ENCODE measurements around the gene BCL2.
"Not testable (repeated sequence)": the region's sequence is repeated elsewhere in the genome, so short reads cannot be mapped to it uniquely, and the experiment has no call there.

The BCL2 gene

DNA sequence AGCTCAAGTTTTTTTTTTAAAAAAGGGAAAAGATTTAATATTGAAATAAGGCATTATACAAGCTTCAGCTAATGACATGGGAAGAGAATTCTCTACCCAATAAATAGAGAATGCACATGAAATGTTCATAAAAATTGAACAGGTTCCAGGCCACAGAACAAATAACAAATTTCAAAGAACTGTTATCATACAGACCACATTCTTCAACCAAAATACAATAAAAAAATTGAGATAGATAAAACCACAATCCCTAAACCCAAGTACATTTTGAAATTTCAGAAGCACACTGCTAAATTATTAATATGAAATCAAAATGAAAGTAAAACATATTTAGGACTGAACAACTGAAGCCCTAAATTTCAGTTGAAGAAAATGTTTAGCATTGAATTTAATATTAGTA is 89.6 kb downstream of the BCL2 start:
- DNase-seq = no peak

- no peak for DNase-seq
Measured at GRCh38 chr18:63225434-63225833, 94.1 kb downstream of the BCL2 start.

DNA sequence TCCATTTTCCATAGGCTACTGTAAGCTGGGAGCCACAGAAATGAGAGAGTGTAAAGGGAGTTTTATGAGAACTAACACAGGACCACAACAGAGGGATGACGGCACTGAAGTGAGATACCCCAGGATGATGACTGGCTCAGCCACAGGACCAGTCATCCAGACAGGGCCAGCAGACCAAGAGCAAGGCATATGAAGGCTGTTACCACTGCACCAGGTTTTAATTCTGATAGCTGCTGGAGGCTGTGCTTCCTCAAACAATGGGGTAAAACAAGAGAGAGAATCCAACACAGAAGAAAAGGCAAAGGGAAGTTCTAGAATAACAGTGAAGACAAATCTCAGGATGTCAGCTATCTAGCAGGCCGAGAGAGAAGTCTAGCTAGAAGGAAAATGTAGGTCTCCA is 94.9 kb downstream of the BCL2 start:
- peak; percentile 48 to 56 for DNase-seq

DNA sequence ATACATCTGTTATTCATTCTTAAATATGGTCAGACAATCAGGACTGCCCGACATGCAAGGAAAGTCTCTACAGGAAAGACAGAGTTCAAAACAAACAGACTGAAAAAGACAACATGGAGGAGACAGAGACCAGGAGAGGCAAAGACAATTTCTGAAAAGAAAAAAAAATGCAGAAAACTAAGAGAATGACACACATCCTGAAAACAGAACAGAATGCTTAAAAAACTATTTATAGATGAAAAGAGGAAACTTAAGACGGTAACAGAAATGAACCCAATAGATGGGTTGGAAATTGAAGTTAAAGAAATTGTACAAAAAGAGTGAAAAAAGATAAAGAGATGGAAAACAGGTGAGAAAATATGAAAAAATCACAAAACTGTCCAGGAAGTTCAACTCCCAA is 95.7 kb downstream of the BCL2 start:
- DNase-seq = no peak

DNA sequence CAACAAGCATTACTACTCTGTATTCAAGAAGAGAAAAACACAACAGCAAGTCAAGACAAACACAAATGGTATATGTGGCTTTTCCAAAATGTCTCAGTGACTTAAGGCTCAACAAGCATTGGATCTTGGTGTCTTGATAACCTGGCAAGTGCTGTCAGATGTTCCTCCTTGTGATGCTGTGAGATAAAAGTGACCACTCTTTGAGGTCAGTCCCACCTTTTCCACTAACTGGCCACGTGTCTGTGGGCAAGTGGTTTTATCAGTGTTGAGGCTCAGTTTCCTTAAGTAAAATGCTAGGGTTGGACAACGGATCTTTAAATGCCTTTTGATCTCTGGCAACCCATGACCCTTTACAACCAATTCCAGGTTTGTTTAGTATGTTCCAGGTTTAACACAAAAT is 98.7 kb downstream of the BCL2 start:
- DNase-seq = no peak

DNA sequence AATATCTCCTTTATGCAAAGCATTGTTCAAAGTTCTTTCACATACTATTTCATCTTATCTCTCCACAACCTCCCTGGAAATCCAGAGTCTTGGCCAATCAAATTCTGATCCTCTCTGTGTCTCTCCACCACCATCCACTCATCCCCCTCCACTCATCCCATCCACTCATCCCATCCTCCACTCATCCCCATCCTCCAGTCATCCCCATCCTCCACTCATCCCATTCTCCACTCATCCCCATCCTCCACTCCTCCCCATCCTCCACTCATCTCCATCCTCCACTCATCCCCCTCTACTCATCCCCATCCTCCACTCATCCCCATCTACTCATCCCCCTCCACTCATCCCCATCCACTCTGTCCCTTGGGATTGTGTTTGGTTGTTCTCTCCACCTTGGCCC is 101.1 kb downstream of the BCL2 start:
- DNase-seq = no peak

DNA sequence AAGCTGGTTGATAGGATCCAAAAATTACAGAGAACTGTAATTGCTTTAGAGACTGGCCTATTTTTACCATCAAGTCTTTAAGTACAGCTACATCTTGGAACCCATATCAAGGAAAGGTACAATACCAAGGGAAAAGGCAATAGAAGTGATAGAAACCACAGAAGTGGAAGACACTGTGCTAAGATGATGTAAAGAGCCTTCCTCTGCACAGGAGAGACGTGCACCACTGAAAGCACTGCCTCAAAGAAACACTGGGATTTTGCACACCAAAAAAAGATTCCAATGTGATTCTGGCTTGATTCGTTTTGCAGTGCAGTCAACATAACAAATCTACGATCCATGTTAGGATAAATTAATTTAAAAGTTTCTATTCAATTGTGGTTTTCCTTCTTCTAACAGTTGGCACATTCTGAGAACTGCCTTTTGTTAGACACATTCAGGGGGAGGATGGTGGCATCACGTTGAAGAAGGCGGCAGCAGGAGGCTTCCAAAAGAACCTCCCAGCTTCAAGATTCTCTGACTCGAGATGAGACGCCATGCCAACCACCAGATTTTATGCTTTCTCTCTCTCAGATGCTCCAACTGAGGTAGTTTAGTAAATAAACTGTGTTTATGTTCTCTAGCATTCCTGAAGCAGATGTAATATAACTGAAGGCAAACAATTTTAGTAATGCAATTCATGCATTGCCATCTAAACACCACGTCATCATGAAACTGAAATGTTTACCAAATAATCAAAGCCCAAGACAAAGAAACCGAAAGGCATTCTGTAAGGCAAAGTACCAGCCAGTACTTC is 102.9 kb downstream of the BCL2 start:
- no peak for DNase-seq

DNA sequence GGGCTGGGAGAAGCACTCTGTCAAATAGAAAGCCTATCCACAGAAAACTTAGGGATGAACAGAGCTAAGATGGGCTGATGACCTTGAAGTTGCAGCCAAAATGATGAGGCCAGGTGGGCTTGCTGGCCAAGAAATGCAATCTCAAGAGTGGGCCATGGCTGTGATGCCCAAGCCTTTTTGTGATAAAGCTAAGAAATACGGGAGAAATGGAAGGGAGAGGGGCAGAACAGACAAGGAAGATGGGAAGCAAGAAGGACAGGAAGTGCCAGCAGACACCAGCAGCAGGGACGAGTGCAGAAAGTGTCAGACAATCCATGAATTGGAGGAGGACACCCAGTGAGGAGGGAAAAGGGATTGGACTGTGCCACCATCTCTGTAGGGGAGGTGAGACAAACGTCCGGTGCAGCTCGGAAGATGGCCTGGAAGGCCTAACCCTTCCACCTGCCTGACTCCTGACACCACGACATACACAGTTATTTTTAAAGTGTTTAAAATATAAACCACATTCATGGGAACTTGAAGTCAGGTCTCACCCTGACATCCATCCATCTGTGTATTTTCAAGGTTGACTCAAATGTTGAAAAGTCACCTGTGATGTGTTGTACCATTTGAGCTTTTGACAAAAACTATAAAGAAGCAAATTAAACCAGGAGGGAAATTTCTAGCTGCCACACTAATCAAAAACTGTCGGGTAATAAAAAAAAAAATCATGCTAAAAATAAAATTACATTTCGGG is 105.5 kb downstream of the BCL2 start:
- no peak for DNase-seq

- peak in 1 of 2 donors; percentile 34 for DNase-seq
Measured at GRCh38 chr18:63213331-63213900, 106.2 kb downstream of the BCL2 start.

GRCh38 chr18:63210521-63210920 is 109.0 kb downstream of the BCL2 start:
- DNase-seq = no peak

DNA sequence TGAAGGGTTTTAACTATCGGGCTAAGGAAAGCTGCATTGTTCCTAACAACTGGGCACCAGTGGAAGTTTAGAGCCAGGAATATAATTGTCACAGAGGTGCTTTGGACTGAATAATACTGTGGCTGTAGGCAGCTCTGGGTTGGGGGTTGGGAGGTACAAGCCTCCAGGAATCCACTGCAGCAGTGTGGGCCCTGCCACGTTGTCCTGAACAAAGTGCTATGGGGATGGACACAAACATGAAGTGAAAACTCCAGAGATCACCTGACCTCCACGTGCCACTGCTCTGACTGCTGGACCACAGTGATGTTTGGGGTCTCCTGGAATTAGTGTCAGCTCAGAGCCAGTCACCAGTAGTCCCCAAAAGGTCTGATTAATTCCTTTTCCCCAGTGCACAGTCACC is 110.9 kb downstream of the BCL2 start:
- no peak for DNase-seq

DNA sequence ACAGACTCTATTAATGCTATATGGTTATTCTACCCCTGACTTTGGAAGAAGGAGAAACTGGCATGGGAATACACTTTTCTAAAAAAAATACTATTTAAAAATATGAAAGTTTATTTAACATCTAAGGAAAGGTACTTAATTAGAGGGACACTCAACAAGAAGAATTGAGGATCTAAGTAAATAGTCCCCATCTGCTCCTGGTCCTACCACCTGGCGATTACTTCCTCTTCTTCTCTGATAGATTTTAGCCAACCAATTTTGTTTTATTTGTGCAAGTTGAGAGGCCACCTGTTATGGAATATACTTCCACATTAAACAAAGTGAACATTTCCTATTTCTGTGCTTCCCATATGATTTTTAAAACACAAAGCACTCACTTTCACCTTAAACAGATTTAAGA is 111.7 kb downstream of the BCL2 start:
- no peak for DNase-seq

- no peak for DNase-seq
Measured at GRCh38 chr18:63207143-63207790, 112.3 kb downstream of the BCL2 start.

DNA sequence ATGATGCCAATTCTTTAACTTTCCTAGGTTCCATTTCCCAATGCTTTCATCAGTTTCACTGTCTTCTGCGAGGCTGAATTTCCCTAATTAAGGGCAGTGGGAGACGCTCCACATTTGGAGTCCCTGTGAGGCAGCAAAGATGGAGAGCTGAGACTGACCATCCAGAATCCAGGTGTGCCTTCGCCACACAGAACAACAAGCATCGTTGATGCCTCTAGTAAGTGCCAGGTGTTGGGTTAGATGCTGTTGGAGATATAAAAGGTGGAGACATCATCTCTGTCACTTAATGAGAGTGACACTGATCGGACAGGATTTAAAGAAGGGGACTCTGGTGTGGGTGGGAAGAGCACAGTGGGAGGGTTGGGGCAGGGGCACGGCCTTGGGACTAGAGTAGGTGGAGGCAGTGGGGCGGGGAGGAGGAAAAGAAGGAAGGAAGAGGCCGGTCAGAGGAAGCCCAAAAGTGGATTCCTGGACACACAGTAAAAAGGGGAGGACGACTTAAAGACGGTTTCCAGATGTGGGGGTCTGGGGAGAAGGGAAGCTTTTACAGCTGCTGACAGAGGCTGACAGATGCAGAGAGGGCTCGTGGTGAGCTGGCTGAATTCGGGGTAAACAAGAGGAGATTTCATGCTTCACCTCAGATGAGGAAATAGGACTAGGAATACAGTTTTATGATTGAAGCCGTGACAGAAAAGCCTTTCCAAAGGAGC is 113.0 kb downstream of the BCL2 start:
- DNase-seq = no peak

GRCh38 chr18:63205791-63206252 is 113.7 kb downstream of the BCL2 start:
- DNase-seq = no peak

DNA sequence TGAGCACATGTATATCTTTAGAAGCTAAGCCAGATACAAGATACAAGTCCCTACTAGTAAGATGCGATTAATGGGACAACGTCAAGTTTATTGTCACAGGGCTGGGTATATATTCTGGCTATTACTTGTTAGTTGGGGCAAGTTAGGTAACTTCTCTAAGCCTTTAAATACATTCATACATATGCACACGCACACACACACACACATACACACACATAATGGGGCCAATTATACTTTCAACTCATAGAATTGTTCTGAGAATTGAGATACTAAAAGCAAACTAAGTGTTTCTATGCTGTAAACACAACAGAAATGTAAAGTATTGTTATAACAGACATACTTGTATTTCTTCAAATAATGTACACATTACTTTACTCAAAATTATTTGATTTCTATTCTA is 116.1 kb downstream of the BCL2 start:
- no peak for DNase-seq

- no peak for DNase-seq
Measured at GRCh38 chr18:63202828-63203227, 116.7 kb downstream of the BCL2 start.

- DNase-seq = not testable (repeated sequence)
Measured at GRCh38 chr18:63201456-63201855, 118.1 kb downstream of the BCL2 start.

DNA sequence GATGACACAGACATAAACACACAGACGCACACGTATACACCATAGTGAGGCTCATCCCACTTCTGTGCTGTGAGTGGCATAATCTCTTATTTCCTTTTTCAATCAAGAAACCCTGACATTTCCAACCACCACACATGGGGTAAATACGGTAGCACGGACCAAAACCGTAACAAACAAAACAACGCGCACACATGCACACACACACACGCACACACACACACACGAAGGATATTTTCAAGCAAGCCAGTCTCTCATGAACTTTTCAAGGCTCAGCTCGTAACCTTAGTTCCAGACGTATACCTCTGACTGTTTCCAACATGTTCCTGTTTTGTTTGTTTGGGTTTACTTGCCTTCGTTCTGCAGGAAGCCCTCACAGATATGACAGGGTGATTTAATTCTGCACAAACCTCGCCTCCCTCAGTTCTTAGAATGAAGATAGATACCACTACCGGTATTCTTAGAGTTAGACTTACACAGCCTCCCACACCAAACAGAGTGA is 119.8 kb downstream of the BCL2 start:
- DNase-seq = no peak

DNA sequence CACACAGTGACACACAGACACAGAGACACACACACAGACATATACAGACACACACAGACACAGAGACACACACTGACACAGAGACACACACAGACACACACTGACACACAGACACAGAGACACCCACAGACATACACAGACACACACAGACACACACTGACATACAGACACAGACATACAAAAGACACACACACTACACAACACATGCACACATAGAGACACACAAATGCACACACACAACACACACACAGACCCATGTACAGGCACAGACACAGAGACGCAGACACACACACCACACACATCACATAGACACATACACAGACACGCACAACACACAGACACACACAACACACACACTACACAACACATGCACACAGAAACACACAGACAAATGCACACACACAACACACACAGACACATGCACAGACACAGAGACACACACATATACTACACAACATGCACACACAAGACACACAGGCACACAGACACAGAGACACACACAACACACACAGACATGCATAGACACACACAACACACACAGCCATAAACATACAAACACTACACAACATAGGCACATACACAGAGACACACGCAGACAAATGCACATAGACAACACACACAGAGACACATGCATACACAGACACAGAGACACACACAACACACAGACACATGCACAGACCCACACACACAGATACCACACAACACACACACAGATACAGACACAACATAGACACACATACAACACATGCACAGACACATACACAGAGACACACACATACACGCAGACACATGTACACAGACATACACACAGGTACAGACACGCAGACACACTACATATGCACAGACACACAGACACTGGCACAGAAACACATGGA is 120.5 kb downstream of the BCL2 start:
- no peak for DNase-seq

DNA sequence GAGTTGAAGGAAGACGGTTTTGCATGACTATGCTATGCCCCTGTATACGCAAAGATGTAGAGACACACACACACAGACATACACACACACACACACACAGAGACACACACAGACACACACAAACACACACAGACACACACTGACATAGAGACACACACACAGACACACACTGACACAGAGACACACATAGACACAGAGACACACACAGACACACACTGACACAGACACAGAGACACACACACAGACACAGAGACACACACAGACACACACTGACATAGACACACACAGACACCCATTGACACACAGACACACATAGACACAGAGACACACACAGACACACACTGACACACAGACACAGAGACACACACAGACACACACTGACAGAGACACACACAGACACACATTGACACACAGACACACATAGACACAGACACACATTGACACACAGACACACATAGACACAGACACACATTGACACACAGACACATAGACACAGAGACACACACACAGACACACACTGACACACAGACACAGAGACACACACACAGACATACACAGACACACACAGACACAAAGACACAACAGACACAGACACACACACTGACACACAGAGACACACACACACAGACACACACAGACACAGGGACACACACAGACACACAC is 121.3 kb downstream of the BCL2 start:
- no peak for DNase-seq
